AG09309 (cell line): ENCODE results near the gene CHMP1A.
A peak's percentile ranks its signal among the peaks of the same experiment; 100 is the strongest.

Experiments
- DNase-seq: peaks from one replicate; pipeline ENCODE4 v3.0.0-alpha.2; 2010; ENCODE audit warnings: low read depth
- H3K4me3 ChIP-seq: 2 replicates; pipeline ENCODE4 v1.5.1; 2011; ENCODE audit warnings: mild to moderate bottlenecking, low read depth, low read length, moderate library complexity; ENCODE audit not compliant: control insufficient read depth
- TF ChIP-seq, protein P1 (sequence below): IDR thresholded peaks from 2 replicates; pipeline ENCODE4 v1.5.1; 2011; ENCODE audit warnings: mild to moderate bottlenecking, low read depth, low read length, inconsistent platforms; ENCODE audit not compliant: insufficient read depth, control insufficient read depth; ENCODE audit errors: missing control alignments

CHMP1A gene

GRCh38 chr16:89599902-89600301 lies 57.6 kb downstream of the CHMP1A start:
- no peak for DNase-seq

GRCh38 chr16:89599451-89599858 lies 58.1 kb downstream of the CHMP1A start:
- H3K4me3 ChIP-seq, result no peak overlapping the region
- TF ChIP-seq, protein P1, sequence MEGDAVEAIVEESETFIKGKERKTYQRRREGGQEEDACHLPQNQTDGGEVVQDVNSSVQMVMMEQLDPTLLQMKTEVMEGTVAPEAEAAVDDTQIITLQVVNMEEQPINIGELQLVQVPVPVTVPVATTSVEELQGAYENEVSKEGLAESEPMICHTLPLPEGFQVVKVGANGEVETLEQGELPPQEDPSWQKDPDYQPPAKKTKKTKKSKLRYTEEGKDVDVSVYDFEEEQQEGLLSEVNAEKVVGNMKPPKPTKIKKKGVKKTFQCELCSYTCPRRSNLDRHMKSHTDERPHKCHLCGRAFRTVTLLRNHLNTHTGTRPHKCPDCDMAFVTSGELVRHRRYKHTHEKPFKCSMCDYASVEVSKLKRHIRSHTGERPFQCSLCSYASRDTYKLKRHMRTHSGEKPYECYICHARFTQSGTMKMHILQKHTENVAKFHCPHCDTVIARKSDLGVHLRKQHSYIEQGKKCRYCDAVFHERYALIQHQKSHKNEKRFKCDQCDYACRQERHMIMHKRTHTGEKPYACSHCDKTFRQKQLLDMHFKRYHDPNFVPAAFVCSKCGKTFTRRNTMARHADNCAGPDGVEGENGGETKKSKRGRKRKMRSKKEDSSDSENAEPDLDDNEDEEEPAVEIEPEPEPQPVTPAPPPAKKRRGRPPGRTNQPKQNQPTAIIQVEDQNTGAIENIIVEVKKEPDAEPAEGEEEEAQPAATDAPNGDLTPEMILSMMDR, result peak; percentile 31
- no peak for DNase-seq

More at GRCh38 chr16:89599902-89600301, 57.6 kb downstream of the CHMP1A start:
- H3K4me3 ChIP-seq, result no peak overlapping the region
- TF ChIP-seq, protein P1, result no peak

- H3K4me3 ChIP-seq, result no peak overlapping the region
- TF ChIP-seq, protein P1, result no peak
- no peak for DNase-seq
These were observed 59.3 kb downstream of the CHMP1A start for GRCh38 chr16:89598199-89598598.

DNA sequence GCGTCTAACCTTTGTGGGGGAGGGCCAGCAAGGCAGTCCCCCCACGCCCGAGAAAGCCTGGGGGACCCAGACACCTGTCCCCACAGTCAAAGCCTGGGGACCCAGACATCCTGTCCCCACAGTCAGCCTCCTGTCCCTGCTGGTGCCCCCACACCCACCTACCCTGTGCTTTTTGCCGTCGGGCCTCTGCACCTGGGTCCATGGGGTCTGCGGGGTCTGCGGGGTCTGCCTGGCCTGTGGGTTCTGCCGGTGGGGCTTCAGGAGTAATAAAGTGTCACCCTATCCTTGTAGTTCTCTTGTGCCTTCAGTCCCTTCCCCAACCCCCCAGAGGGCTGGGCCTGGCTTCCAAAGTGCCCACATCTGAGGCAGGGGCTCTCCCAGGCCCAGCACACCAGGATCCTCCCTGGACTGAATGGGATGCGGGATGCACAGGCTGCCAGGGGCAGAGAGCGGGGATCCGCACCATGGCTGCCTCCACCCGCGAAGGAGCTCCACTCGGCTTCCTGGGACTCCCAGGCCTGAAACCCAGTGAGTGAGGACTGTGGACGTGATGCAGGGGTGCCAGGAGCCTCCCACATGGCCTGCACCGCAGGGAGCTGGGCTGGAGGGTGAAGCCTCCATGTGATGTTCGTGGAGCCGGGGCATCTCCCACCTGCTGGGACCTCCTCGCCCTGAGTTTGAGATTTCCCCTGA lies 60.4 kb downstream of the CHMP1A start:
- no peak overlapping the region for H3K4me3 ChIP-seq
- TF ChIP-seq, protein P1, result no peak
- no peak for DNase-seq

- no peak for DNase-seq
- TF ChIP-seq, protein P1, result no peak
These were observed 61.3 kb downstream of the CHMP1A start for GRCh38 chr16:89596061-89596689.

GRCh38 chr16:89595330-89596060 lies 62.0 kb downstream of the CHMP1A start:
- TF ChIP-seq, protein P1, result no peak
- no peak overlapping the region for H3K4me3 ChIP-seq
- no peak for DNase-seq

More at GRCh38 chr16:89596061-89596689, 61.3 kb downstream of the CHMP1A start:
- H3K4me3 ChIP-seq, result no peak overlapping the region
